WTC11 (cell line): ENCODE results near the gene BICRA. TPM values are rescaled to one million over a fixed set of nuclear protein-coding genes. Genes with fewer than 3 reads are reported as not detected.
"Not testable (repeated sequence)": the region's sequence is repeated elsewhere in the genome, so short reads cannot be mapped to it uniquely, and the experiment has no call there.

ENCODE experiments used
- ATAC-seq: fragments of 200-7000 bp; cut with Tn5 transposase; 2 replicates; pipeline ENCODE4 v1.10.0; 2021; ENCODE audit warnings: mild to moderate bottlenecking, moderate library complexity
- CTCF ChIA-PET: fragments of 300-600 bp; sonication (Branson Sonifier 250); formaldehyde crosslinking; loops from one replicate; lab custom pipeline; 2021; ENCODE audit warnings: antibody characterized with exemption; lab: Charles Lee
- POLR2A ChIA-PET: fragments of 350-600 bp; sonication (Branson Sonifier 250); formaldehyde crosslinking; loops from one replicate; lab custom pipeline; 2021; ENCODE audit warnings: antibody characterized with exemption; lab: Charles Lee
- DNase-seq: peaks from one replicate; pipeline ENCODE4 v3.0.0; 2021; ENCODE audit warnings: low spot score
- H3K27ac Mint-ChIP-seq: 2 replicates; pipeline ENCODE4 v1.8.0; 2021; ENCODE audit warnings: mixed read lengths
- H3K27me3 Mint-ChIP-seq: 2 replicates; pipeline ENCODE4 v1.8.0; 2021; ENCODE audit warnings: low read depth, mild to moderate bottlenecking, moderate library complexity, mixed read lengths
- H3K36me3 Mint-ChIP-seq: 2 replicates; pipeline ENCODE4 v1.8.0; 2021; ENCODE audit warnings: mixed read lengths
- H3K4me1 Mint-ChIP-seq: 2 replicates; pipeline ENCODE4 v1.8.0; 2022; ENCODE audit warnings: mixed read lengths
- H3K4me3 Mint-ChIP-seq: 2 replicates; pipeline ENCODE4 v1.8.0; 2021; ENCODE audit warnings: mild to moderate bottlenecking, moderate library complexity, mixed read lengths
- H3K9me3 Mint-ChIP-seq: 2 replicates; pipeline ENCODE4 v1.8.0; 2021; ENCODE audit warnings: mixed read lengths
- CREM ChIP-seq: sonication (generic); formaldehyde crosslinking; IDR thresholded peaks from 2 replicates; pipeline ENCODE4 v1.8.1; 2022; ENCODE audit warnings: mild to moderate bottlenecking, missing genetic modification reagents, moderate library complexity
- EMX1 ChIP-seq: fragments of 250-450 bp; sonication (Bioruptor Pico); IDR thresholded peaks from 2 replicates; pipeline ENCODE4 v1.8.0; 2021; ENCODE audit warnings: mild to moderate bottlenecking
- FOXK1 ChIP-seq: sonication (generic); formaldehyde crosslinking; IDR thresholded peaks from 2 replicates; pipeline ENCODE4 v1.8.0; 2022; ENCODE audit warnings: mild to moderate bottlenecking, moderate library complexity, missing genetic modification reagents
- GRHL2 ChIP-seq: fragments of 250-450 bp; sonication (Bioruptor Pico); IDR thresholded peaks from 2 replicates; pipeline ENCODE4 v1.8.0; 2022; ENCODE audit warnings: mild to moderate bottlenecking, moderate library complexity; ENCODE audit not compliant: insufficient replicate concordance, severe bottlenecking
- NFE2L1 ChIP-seq: sonication (generic); formaldehyde crosslinking; IDR thresholded peaks from 2 replicates; pipeline ENCODE4 v1.8.1; 2023; ENCODE audit warnings: missing genetic modification reagents
- NFYB ChIP-seq: sonication (generic); formaldehyde crosslinking; conservative IDR thresholded peaks from 2 replicates; pipeline ENCODE4 v1.8.0; 2022; ENCODE audit warnings: low read depth, missing genetic modification reagents
- NR1H2 ChIP-seq: sonication (generic); formaldehyde crosslinking; IDR thresholded peaks from 2 replicates; pipeline ENCODE4 v1.9.0; 2021; ENCODE audit warnings: mild to moderate bottlenecking, moderate library complexity, missing genetic modification reagents
- SMAD4 ChIP-seq: sonication (generic); formaldehyde crosslinking; IDR thresholded peaks from 2 replicates; pipeline ENCODE4 v1.8.0; 2022; ENCODE audit warnings: mild to moderate bottlenecking, missing genetic modification reagents
- SP1 ChIP-seq: sonication (generic); formaldehyde crosslinking; conservative IDR thresholded peaks from 2 replicates; pipeline ENCODE4 v1.8.1; 2022; ENCODE audit warnings: missing genetic modification reagents
- TCF7 ChIP-seq: sonication (generic); formaldehyde crosslinking; IDR thresholded peaks from 2 replicates; pipeline ENCODE4 v1.8.0; 2022; ENCODE audit warnings: mild to moderate bottlenecking, low read depth, missing genetic modification reagents, moderate library complexity
- TEAD4 ChIP-seq: sonication (generic); formaldehyde crosslinking; IDR thresholded peaks from 2 replicates; pipeline ENCODE4 v1.8.0; 2022; ENCODE audit warnings: mild to moderate bottlenecking, missing genetic modification reagents
- ZBTB21 ChIP-seq: sonication (generic); formaldehyde crosslinking; IDR thresholded peaks from 2 replicates; pipeline ENCODE4 v1.8.1; 2023; ENCODE audit warnings: mild to moderate bottlenecking, missing genetic modification reagents, borderline replicate concordance
- ZNF232 ChIP-seq: sonication (generic); formaldehyde crosslinking; IDR thresholded peaks from 2 replicates; pipeline ENCODE4 v1.8.0; 2022; ENCODE audit warnings: mild to moderate bottlenecking, missing genetic modification reagents
- ZNF423 ChIP-seq: fragments of 250-450 bp; sonication (Bioruptor Pico); IDR thresholded peaks from 2 replicates; pipeline ENCODE4 v2.1.2; 2022; ENCODE audit warnings: mild to moderate bottlenecking, moderate library complexity
- ZNF671 ChIP-seq: fragments of 250-450 bp; sonication (Bioruptor Pico); IDR thresholded peaks from 2 replicates; pipeline ENCODE4 v1.8.0; 2021; ENCODE audit warnings: mild to moderate bottlenecking
- total RNA-seq: library from RNA; stranded (reverse); gene quantifications from 3 replicates; pipeline ENCODE4 v1.2.3, GENCODE V29; 2021
- TF ChIP-seq, protein P1 (sequence below): sonication (generic); formaldehyde crosslinking; IDR thresholded peaks from 2 replicates; pipeline ENCODE4 v1.8.0; 2022; ENCODE audit warnings: mild to moderate bottlenecking, missing genetic modification reagents
- TF ChIP-seq, protein P2 (sequence below): fragments of 250-450 bp; sonication (Bioruptor Pico); IDR thresholded peaks from 2 replicates; pipeline ENCODE4 v2.1.2; 2022; ENCODE audit warnings: mild to moderate bottlenecking, moderate library complexity
- TF ChIP-seq, protein P3 (sequence below): fragments of 250-450 bp; sonication (Bioruptor Pico); IDR thresholded peaks from 2 replicates; pipeline ENCODE4 v1.9.0; 2021; ENCODE audit warnings: moderate library complexity, mild to moderate bottlenecking, inconsistent platforms, borderline replicate concordance
- TF ChIP-seq, protein P4 (sequence below): fragments of 250-450 bp; sonication (Bioruptor Pico); IDR thresholded peaks from 2 replicates; pipeline ENCODE4 v1.8.0; 2021; ENCODE audit warnings: mild to moderate bottlenecking
- TF ChIP-seq, protein P5 (sequence below): fragments of 250-450 bp; sonication (Bioruptor Pico); IDR thresholded peaks from 2 replicates; pipeline ENCODE4 v1.9.0; 2021; ENCODE audit warnings: mild to moderate bottlenecking
- TF ChIP-seq, protein P6 (sequence below): sonication (generic); formaldehyde crosslinking; IDR thresholded peaks from 2 replicates; pipeline ENCODE4 v1.8.1; 2023; ENCODE audit warnings: mild to moderate bottlenecking, moderate library complexity, missing genetic modification reagents

Gene BICRA
- total RNA-seq, 1 experiment from 2014 or later = 30.3 TPM

DNA sequence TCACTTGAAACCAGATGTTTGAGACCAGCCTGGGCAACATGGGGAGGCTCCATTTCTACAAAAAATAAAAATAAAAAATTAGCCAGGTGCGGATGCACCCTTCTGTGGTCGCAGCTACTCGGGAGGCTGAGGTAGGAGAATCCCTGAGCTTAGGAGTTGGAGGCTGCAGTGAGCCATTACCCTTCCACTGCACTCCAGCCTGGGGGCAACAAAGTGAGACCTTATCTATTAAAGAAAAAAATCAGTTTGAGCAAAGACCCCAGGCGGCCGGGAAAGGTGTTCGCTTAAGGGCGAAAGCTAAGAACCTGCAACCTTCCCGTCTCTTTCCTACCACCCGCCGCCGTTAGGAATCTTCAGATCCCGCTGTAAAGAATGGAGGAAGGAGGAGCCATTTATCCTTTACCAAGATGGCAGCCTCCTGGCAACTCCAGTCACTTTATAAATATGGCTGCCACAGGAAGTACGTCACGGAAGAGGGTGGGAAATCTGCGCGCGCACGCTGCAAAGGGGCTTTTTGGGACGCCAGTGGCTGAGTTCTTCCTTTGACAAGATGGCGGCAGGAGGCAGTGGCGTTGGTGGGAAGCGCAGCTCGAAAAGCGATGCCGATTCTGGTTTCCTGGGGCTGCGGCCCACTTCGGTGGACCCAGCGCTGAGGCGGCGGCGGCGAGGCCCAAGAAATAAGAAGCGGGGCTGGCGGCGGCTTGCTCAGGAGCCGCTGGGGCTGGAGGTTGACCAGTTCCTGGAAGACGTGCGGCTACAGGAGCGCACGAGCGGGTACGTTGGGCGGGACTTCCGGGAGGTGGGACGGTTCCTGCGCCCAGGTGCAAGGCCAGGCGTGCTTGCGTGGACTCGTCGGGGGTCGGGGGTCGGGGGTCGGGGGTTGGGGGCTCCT lies 136.3 kb downstream of the BICRA start, which contains the start of gene NOP53 (continued):
- TF ChIP-seq ZNF423 (CRISPR knock-in tag) (peak; percentile 22; the same call in 1 of the 2 replicates), SP1 (CRISPR knock-in tag) (peak; percentile 71), FOXK1 (peak; percentile 72; the same call in 1 of the 2 replicates), NFE2L1 (no peak), CREM (peak; percentile 93), ZNF671 (CRISPR knock-in tag) (peak; percentile 83; the same call in 1 of the 2 replicates), ZNF232 (peak; percentile 59; the same call in 1 of the 2 replicates), TEAD4 (no peak), EMX1 (CRISPR knock-in tag) (0 out of 2 replicates have a peak, but pooled peaks have one; percentile 63)
- TF ChIP-seq, protein P1, sequence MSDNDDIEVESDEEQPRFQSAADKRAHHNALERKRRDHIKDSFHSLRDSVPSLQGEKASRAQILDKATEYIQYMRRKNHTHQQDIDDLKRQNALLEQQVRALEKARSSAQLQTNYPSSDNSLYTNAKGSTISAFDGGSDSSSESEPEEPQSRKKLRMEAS (CRISPR knock-in tag) = peak; percentile 66; the same call in 1 of the 2 replicates
- TF ChIP-seq, protein P2, sequence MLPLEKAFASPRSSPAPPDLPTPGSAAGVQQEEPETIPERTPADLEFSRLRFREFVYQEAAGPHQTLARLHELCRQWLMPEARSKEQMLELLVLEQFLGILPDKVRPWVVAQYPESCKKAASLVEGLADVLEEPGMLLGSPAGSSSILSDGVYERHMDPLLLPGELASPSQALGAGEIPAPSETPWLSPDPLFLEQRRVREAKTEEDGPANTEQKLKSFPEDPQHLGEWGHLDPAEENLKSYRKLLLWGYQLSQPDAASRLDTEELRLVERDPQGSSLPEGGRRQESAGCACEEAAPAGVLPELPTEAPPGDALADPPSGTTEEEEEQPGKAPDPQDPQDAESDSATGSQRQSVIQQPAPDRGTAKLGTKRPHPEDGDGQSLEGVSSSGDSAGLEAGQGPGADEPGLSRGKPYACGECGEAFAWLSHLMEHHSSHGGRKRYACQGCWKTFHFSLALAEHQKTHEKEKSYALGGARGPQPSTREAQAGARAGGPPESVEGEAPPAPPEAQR (CRISPR knock-in tag) = peak; percentile 91
- TF ChIP-seq, protein P3, sequence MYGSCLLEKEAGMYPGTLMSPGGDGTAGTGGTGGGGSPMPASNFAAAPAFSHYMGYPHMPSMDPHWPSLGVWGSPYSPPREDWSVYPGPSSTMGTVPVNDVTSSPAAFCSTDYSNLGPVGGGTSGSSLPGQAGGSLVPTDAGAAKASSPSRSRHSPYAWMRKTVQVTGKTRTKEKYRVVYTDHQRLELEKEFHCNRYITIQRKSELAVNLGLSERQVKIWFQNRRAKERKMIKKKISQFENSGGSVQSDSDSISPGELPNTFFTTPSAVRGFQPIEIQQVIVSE (CRISPR knock-in tag) = no peak
- TF ChIP-seq, protein P4, sequence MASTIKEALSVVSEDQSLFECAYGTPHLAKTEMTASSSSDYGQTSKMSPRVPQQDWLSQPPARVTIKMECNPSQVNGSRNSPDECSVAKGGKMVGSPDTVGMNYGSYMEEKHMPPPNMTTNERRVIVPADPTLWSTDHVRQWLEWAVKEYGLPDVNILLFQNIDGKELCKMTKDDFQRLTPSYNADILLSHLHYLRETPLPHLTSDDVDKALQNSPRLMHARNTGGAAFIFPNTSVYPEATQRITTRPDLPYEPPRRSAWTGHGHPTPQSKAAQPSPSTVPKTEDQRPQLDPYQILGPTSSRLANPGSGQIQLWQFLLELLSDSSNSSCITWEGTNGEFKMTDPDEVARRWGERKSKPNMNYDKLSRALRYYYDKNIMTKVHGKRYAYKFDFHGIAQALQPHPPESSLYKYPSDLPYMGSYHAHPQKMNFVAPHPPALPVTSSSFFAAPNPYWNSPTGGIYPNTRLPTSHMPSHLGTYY (CRISPR knock-in tag) = peak; percentile 27; the same call in 1 of the 2 replicates
- TF ChIP-seq, protein P5, sequence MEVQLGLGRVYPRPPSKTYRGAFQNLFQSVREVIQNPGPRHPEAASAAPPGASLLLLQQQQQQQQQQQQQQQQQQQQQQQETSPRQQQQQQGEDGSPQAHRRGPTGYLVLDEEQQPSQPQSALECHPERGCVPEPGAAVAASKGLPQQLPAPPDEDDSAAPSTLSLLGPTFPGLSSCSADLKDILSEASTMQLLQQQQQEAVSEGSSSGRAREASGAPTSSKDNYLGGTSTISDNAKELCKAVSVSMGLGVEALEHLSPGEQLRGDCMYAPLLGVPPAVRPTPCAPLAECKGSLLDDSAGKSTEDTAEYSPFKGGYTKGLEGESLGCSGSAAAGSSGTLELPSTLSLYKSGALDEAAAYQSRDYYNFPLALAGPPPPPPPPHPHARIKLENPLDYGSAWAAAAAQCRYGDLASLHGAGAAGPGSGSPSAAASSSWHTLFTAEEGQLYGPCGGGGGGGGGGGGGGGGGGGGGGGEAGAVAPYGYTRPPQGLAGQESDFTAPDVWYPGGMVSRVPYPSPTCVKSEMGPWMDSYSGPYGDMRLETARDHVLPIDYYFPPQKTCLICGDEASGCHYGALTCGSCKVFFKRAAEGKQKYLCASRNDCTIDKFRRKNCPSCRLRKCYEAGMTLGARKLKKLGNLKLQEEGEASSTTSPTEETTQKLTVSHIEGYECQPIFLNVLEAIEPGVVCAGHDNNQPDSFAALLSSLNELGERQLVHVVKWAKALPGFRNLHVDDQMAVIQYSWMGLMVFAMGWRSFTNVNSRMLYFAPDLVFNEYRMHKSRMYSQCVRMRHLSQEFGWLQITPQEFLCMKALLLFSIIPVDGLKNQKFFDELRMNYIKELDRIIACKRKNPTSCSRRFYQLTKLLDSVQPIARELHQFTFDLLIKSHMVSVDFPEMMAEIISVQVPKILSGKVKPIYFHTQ (CRISPR knock-in tag) = peak; percentile 83
- TF ChIP-seq, all 79 proteins: peak for 17

DNA sequence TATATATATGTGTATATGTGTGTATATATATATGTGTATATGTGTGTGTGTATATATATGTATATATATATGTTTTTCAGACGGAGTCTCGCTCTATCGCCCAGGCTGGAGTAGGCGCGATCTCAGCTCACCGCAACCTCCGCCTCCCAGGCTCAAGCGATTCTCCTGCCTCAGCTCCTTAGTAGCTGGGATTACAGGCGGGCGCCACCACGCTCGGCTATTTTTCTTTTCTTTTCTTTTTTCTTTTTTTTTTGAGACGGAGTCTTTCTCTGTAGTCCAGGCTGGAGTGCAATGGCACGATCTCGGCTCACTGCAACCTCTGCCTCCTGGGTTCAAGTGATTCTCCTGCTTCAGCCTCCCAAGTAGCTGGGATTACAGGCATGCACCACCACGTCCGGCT lies 137.2 kb downstream of the BICRA start:
- ATAC-seq, H3K27ac Mint-ChIP-seq, H3K9me3 Mint-ChIP-seq, DNase-seq, H3K27me3 Mint-ChIP-seq: not testable (repeated sequence)
- CTCF ChIA-PET = interaction anchor here (0.8 to 4.5 kb wide), 5 partner anchors 20 to 103 kb away, joined by 3 to 47 read pairs (median 12); partner anchors contain the start of gene EHD2
- Mint-ChIP-seq H3K4me1 (peaks cover 13% of the 10 kb centered on the region), H3K4me3 (peak overlapping the region; percentile 97), H3K36me3 (peaks cover 30% of the 10 kb centered on the region)
- POLR2A ChIA-PET = interaction anchor here (0.6 kb wide), 1 partner anchor 1863 kb away, joined by 3 read pairs; no protein-coding TSS in a partner anchor

DNA sequence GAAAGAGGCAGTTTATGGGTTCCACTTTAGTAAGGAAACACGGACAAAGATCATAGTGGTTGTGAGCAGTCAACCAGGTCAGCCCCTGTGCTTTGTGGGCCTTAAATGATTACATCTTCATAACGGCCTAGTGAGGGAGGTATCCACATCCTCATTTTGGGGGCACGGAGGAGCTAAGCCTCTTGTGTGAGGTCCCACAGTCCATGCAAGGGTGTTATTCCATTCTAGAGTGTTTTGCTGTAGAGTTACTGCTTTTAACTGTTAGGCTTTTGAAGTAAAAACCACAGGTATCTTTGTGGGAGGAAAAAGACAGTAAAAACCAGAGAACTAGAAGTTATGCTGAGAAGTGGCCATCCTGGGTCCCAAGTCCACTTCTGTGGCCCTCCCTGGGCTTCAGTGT lies 140.4 kb downstream of the BICRA start:
- POLR2A ChIA-PET = no interaction called here
- TF ChIP-seq NFYB (CRISPR knock-in tag) = no peak
- no peak for TF ChIP-seq ZBTB21 (CRISPR knock-in tag)
- TF ChIP-seq TCF7 = no peak
- TF ChIP-seq, protein P6, sequence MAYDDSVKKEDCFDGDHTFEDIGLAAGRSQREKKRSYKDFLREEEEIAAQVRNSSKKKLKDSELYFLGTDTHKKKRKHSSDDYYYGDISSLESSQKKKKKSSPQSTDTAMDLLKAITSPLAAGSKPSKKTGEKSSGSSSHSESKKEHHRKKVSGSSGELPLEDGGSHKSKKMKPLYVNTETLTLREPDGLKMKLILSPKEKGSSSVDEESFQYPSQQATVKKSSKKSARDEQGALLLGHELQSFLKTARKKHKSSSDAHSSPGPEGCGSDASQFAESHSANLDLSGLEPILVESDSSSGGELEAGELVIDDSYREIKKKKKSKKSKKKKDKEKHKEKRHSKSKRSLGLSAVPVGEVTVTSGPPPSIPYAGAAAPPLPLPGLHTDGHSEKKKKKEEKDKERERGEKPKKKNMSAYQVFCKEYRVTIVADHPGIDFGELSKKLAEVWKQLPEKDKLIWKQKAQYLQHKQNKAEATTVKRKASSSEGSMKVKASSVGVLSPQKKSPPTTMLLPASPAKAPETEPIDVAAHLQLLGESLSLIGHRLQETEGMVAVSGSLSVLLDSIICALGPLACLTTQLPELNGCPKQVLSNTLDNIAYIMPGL (CRISPR knock-in tag) = no peak
- no peak for TF ChIP-seq ZNF423 (CRISPR knock-in tag)
- no peak for TF ChIP-seq NR1H2 (CRISPR knock-in tag)
- TF ChIP-seq GRHL2 = no peak
- no peak for TF ChIP-seq SMAD4 (CRISPR knock-in tag)
- H3K4me3 Mint-ChIP-seq = no peak overlapping the region
- H3K27me3 Mint-ChIP-seq = no peaks in the 10 kb centered on the region; the same call in 1 of the 2 replicates
- H3K4me1 Mint-ChIP-seq = peaks cover 5% of the 10 kb centered on the region
- no peaks in the 10 kb centered on the region for H3K9me3 Mint-ChIP-seq
- DNase-seq = no peak
- peaks cover 56% of the 10 kb centered on the region for H3K36me3 Mint-ChIP-seq
- no peak for ATAC-seq
- H3K27ac Mint-ChIP-seq = no peak overlapping the region
- CTCF ChIA-PET = interaction anchor here (1.2 kb wide), 1 partner anchor 16 kb away, joined by 4 read pairs; no protein-coding TSS in a partner anchor
